HG03571 (cell line): ENCODE results near the gene ZFP91.
"Not testable (repeated sequence)": the region's sequence is repeated elsewhere in the genome, so short reads cannot be mapped to it uniquely, and the experiment has no call there.

ENCODE experiments used
- ATAC-seq: cut with Tn5 transposase; IDR thresholded peaks from one replicate; pipeline ENCODE4 v1.9.1; 2021; ENCODE audit not compliant: unreplicated experiment

Gene ZFP91, protein sequence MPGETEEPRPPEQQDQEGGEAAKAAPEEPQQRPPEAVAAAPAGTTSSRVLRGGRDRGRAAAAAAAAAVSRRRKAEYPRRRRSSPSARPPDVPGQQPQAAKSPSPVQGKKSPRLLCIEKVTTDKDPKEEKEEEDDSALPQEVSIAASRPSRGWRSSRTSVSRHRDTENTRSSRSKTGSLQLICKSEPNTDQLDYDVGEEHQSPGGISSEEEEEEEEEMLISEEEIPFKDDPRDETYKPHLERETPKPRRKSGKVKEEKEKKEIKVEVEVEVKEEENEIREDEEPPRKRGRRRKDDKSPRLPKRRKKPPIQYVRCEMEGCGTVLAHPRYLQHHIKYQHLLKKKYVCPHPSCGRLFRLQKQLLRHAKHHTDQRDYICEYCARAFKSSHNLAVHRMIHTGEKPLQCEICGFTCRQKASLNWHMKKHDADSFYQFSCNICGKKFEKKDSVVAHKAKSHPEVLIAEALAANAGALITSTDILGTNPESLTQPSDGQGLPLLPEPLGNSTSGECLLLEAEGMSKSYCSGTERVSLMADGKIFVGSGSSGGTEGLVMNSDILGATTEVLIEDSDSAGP

DNA sequence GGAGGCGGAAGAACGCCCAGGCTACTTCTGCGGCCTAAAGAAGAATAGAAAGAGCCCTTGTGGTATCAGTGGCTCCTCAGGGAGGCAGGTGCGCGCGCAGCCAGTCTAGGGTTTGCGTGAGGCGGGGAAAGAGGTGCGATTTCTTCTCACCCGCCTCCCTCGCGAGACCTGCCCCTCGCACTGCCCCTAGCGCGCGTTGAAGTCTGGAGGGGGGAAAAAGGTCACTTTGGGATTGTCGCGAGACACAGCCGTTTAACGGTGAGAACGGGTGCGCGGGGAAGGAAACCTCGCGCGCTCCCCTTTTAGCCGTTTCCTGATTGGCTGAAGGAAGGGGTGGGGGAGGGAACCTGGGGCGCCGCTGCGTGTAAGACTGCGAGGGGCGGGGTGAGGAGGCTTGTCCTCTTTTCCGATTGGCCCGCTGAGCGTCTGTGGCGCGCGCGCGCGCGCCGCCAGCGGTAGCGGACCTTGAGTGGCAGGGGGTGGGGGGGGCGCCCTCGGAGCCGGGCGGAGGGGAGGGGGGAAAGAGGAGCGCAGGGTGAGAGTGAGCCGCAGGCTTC, at the start of gene ZFP91:
Gene ZFP91, plus strand, starts transcription at position 429 of the 557 bp plus-strand sequence. CDS start 219 bp downstream, outside the sequence.
- peak; percentile 34 for ATAC-seq

DNA sequence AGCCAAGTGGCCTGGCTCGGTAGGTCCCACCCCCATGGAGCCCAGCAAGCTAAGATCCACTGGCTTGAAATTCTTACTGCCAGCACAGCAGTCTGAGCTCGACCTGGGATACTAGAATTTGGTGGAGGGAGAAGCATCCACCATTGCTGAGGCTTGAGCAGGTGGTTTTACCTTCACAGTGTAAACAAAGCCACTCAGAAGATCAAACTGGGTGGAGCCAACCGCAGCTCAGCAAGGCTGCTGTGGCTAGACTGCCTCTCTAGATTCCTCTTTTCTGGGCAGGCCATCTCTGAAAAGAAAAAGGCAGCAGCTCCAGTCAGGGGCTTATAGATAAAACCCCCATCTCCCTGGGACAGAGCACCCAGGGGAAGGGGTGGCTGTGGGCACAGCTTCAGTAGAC, 48.6 kb upstream of the ZFP91 start:
- no peak for ATAC-seq

DNA sequence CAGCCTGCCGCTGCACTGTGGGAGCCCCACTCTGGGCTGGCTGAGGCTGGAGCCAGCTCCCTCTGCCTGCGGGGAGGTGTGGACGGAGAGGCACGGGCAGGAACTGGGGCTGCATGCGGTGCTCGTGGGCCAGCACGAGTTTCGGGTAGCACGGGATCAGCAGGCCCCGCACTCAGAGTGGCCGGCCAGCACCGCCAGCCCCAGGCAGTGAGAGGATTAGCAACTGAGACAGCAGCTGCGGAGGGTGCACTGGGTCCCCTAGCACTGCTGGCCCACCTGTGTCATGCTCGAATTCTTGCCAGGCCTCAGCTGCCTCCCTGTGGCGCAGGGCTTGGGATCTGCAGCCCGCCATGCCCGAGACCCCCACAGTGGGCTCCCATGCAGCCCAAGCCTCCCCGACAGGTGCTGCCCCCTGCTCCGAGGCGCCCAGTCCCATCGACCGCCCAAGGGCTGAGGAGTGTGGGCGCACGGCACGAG, 47.0 kb upstream of the ZFP91 start:
- ATAC-seq, result no peak

DNA sequence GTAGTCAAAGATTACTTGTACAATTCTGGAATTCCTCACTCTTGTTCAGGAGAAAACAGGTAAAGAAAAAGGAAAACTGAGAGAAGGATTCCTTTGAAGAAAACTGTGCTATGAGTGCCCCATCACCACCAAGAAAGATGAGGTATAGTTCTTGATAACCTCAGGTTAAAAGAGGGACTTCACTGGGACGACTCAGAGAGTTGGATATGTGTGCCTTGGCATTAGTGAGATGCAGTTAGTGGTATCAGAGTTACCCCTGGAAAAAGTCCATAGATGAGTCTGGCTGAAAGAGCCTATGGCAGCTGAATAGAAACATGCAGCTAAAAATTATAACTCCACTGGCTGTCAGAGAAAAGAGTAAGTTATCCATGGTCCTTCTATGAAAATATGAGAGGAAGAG, 32.0 kb upstream of the ZFP91 start:
- no peak for ATAC-seq

DNA sequence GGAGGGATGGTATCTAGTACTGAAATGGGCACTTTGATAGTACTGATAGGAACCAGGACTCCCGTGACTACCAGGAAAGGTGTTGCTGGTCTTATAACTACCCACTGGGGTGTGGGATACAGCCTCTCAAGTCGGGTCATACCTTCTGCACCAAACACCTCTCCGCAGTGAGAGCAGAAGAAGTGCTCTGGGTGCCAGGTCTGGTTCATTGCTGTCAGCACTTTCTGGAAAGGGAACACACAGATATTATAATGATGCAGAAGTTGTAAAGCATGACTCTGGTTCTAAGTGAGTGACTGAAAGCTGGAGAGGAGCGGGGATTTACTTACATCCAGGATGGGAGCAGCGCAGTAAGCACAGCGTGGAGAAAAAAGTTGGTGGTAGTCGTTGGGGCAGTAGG, 29.2 kb upstream of the ZFP91 start:
- no peak for ATAC-seq

DNA sequence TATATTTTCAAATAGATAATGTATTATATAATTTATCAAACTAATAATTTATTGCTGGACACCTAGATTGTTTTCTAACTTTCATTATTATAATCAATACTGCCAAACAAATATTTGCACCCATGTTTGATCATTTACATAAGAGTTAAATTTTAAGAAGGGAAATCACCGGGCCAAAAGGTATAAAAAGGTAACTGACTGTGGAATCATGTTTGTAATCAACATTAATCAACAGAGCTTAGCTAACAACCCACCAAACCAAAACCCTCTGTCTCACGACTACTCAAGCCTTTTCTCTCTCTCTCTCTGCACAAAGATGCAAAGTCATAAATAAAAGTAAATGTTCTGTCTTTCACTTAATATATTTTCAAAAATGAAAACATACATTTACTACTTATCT, 18.0 kb upstream of the ZFP91 start:
- ATAC-seq, result no peak

DNA sequence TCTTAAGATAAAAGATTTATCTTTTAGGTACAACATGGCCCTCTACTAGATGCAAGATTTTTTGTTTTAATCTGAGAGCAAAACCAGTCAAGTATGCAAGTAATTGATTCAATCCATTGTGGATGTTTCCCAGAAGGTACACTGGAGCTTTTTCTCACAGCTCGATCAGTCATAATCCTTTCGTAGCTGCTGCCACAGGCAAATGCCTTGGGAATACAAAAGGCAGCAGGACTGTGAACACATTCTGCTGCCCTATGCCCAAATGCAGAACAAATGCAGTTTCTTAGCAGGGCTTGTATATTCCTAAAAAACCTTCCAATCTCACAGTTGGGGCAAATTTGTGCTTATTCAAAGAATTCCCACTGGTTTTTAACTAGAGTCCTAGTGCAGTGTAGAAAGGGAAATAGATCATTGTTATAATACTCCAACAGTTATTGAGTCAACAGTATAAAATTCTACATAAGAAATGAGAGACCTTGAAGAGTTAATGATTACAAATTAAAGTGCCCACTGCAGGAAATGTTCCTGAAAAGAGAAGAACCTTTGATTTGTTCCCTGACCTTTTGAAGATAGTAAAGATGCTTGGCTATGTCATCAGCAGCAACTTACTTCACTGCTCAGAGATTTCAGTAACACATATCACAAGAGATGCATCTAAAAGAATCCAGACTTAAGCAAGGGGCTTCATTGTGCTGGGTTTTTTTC, 17.3 kb upstream of the ZFP91 start:
- ATAC-seq, result no peak

DNA sequence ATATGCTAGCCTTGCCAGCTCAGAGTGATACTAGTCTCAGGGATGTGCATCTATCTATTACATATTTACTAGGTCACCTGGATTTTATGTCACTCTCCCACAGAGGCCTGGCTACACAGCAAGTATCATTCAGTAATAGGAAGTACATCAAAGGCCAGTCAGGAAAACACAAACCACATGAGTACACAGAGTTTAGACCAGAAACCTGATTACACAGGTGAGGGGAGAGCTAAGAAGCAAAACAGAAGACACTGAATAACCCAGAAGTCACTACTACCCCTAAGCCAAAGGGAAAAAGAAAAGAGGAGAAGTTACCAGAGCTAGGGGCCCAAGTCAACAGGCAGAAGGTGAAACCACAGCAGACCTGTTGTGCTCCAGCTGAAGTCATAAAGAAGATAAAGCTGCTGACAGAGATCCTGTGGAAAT, 16.5 kb upstream of the ZFP91 start:
- peak; percentile 95 for ATAC-seq

DNA sequence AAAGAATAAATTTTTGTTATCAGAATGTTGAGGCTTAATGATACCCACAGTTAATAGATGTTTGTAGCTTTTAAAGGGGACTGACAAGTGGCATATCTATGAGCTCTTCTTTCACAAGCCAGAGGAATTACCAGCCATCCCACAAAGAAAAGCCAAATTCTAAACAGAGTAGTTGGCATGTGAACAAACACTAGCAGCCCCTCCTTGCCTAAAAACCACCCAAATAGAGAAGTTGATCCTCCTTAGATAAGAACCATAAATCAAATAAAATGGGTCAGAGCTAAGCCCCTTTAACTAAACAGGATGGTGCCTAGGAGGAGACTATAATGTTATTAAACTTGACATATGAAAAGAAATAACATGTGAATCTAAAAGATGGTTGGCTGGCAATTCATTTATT, 14.6 kb upstream of the ZFP91 start:
- ATAC-seq, result no peak

DNA sequence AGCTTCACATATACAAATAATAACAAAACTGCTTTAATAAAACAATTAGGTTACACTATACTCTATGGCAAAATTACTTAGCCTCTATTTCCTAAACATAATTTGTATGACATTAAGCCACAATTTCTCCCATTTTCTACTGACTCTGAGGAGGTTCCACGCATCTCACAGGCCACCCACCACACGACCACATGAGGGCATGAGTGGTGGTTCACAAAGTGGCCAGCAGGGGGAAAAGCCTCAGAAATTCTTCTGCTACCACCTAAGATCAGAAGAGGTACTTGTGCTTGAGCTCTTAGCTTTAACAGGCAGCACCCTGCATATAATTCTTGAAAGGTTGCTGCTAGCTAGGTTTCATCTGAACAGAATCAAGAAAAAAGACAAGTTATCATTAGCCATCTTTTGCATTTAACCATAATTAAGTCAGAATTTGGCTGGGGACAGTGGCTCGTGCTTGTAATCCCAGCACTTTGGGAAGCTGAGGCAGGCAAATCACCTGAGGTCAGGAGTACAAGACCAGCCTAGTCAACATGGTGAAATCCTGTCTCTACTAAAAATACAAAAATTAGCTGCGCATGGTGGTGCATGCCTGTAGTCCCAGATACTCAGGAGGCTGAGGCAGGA, 10.9 kb upstream of the ZFP91 start:
- peak; percentile 92 for ATAC-seq

DNA sequence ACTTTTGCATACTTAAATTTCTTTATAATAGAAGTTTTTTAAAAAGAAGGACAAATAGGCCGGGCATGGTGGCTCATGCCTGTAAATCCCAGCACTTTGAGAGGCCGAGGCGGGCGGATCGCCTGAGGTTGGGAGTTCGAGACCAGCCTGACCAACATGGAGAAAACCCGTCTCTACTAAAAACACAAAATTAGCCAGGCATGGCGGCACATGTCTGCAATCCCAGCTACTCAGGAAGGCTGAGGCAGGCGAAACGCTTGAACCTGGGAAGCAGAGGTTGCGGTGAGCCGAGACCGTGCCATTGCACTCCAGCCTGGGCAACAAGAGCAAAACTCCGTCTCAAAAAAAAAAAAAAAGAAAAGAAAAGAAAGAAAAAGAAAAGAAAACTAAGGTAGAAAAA, 6.0 kb upstream of the ZFP91 start:
- not testable (repeated sequence) for ATAC-seq

DNA sequence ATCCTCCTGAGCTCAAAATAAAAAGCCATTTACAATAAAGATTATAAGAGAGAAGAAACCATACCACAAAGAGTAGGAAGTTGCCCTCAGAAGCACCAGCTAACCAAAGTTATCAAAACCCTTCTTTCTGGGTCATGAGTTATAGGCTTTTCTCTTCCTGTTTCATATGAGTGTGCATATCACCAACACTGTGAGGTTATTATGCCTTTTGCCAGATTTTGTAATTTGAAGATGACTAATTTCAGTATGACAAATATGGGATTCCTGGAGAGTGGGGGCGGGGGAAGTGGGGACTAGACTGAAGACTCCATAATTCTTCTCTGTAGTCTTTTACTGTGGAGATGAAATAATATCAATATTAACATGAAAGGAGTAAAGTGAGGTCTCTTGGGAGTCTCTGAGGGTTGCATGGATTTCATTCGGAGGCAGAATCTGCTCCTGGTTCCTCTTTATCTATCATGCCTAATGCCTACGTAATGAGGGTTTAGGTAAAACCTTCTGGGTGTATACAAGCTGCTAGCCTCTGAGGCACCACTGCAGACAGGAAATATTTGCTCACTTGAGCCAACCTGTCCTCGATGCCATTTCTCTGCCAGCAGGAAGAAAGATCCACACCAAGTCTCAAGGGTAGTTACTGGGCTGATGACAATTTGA, 5.3 kb upstream of the ZFP91 start:
- ATAC-seq, result peak; percentile 29

DNA sequence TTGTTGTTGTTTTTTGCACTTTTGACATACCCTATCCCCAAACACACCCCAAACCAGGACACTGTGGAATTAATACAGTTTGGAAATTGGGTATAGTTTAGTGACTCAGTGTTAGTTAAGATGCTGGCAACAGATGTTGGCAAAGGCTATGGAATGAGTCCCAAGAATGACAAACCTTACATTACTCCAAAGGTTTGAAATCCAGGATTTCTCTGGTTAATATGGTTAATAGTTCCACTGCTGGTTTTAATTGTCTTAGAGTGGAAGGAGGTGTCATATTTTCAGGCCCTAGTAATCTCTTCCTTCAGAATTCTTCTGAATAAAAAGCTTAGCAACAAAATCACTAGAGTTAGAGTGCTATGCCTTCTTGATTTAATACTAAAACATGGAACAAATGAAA, 4.0 kb upstream of the ZFP91 start:
- ATAC-seq, result no peak

DNA sequence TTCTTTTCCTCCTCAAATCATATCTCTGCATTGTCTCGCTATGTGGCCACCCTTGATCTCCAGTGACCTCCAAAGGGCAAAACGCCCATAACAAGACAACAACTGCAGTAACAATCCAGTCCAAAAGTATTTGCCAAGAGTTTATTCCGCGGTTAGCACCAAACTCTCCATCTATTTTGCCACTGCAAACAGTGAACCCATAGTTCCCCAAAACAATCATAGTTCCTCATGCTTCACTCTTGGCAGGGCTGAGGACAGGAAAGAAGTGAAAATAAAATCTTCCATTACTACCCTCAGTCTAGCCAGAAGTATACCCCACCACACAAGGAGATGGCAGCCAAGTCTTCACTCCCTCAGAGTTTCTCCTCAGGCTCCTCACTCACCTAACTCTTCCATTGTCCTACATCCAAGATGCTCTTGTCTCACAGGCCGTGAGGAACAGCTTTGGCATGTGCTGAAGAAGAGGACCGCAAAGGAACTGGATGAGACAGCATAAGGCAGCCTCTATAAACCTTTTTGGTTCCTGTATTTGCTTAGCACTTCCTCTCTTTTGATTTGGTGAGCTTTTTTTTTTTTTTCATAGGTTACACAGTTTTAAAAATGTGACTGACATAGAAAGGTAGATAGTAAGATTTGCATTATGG, 3.4 kb upstream of the ZFP91 start, which contains the start of gene LPXN:
Gene LPXN, minus strand, starts transcription at position 480 of the 644 bp plus-strand sequence. Its CDS starts 84 bp downstream, at position 396.
- no peak for ATAC-seq

DNA sequence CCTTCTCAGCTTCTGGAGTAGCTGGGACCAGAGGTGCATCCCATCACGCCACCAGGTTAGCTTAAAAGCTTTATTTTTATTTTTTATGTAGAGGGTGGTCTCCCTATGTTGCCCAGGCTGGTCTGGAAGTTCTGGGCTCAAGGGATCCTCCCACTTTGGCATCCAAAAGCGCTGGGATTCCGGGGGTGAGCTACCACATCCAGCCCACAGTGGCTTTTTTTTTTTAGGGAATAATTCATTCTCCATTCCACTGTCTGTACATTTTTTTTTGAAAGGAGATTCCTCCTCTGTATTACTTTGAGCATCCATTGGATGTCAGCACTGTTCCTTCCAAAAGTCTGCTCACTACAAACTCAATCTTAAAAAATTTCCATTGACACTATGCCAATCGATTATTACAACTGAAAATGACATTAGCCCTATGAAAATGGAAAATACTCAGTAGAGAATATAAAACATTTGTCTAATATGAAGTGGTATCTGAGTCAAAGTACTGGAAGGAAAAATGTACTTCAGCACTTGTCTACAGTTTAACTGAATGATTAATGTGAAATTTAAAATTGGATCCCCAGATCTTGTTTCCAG, 1.9 kb upstream of the ZFP91 start:
- ATAC-seq, result no peak

DNA sequence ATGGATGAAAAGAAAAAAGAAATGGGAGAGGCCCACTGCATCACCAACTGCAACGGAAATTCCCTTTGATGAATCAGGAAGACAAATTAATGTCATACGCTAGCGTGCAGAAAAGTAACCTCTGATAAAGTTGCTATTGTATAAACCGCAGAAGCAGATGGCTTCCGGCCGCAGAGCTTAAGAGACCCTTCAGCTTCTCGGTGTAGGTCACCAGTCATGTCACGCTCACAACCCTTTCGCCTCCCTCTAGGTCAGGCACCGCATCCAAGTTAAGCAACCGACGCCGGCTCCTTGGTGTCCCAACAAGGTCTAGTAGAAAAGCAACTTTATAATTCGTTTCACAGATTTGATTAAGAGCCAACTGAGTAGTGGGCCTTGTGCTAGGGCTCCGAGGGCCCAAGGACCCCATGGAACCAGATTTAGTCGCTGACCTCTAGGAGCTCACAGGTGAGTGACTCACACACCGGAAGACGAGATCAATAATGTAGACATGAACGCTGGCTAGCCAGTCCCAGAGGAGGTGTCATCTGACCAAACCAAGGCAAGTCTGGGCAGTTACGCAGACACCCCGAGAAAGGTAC, 1.2 kb upstream of the ZFP91 start:
- ATAC-seq, result peak; percentile 47

DNA sequence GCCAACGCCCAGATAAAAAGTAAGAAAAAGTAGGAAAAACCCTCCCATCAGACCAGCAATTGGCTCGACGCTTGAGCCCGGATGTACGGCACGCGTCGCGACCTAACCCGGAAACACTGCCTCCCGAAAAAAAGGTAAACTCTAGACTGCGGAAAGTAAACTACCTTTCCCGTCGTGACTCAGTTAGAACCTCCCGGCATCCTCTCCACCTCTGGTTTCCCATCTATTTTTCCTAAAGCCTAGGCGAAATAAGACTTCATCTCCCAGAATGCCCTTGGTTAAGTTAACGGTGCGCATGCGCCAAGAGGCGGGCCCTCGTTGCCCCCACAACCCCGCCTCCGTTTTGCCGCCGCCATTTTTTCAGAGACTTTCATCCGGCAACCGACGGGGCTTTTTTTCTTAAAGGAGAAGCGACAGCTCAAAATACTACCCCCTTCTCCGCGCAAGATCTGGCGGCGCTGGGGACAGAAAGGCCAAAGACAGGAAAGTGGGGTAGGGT, 678 bp upstream of the ZFP91 start:
- ATAC-seq, result peak; percentile 11

DNA sequence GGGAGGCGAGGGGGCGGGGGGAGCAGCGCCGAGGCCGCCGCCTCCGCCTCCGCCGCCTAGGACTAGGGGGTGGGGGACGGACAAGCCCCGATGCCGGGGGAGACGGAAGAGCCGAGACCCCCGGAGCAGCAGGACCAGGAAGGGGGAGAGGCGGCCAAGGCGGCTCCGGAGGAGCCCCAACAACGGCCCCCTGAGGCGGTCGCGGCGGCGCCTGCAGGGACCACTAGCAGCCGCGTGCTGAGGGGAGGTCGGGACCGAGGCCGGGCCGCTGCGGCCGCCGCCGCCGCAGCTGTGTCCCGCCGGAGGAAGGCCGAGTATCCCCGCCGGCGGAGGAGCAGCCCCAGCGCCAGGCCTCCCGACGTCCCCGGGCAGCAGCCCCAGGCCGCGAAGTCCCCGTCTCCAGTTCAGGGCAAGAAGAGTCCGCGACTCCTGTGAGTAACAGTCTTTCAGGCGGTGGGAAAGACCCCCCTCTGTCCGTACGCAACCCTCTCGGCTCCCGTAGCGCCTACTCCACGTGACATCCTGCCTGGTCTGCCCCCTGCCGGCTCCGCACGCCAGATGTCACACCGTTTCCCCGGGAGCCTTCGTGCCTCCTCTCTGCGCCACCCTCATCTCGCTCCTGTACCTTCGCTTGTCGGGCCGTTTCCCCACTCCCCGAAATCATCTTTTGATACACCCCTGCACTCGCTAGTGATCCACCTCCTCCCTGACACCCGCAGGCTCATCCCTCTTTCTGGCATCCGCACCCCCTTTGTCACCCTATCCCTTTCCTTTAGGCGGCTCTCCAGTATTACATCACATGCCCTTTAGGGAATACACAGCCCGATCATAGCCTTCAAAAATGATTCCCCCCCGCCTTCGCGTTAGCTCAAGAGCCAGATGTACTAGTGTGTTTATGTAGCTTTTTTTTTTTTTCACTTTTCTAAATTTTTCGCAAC, 598 bp downstream of the ZFP91 start:
- peak; percentile 42 for ATAC-seq
